ENCODE results near the gene ASPM. TPM values are rescaled to one million over a fixed set of nuclear protein-coding genes. Genes with fewer than 3 reads are reported as not detected.

The ASPM gene
- total RNA-seq, 2 donors from 2014 or later: 31.7 to 35.1 TPM

- DNase-seq: no peak
- no peak overlapping the region for H3K27ac Mint-ChIP-seq
- Histone ChIP-seq H3K9me3 (ENCODE audit: control insufficient read depth, low read length) (no peaks in the 10 kb centered on the region), H3K4me1 (ENCODE audit: control insufficient read depth, insufficient read depth, low read length) (no peaks in the 10 kb centered on the region), H3K4me3 (ENCODE audit: low read length) (no peak overlapping the region), H3K27ac (ENCODE audit: low read depth, low read length) (no peak overlapping the region), H3K36me3 (ENCODE audit: control insufficient read depth, insufficient read depth, low read length) (peaks cover 49% of the 10 kb centered on the region), H3K27me3 (ENCODE audit: control insufficient read depth, insufficient read depth, low read length, poor library complexity, severe bottlenecking) (no peaks in the 10 kb centered on the region), H3K9ac (ENCODE audit: extremely low read depth, low read length, poor library complexity, severe bottlenecking) (no peak overlapping the region)
- no peaks in the 10 kb centered on the region for H3K27me3 Mint-ChIP-seq (ENCODE audit: insufficient read depth)
- H3K36me3 Mint-ChIP-seq (ENCODE audit: low read depth): peaks cover 47% of the 10 kb centered on the region
- H3K9me3 Mint-ChIP-seq: no peaks in the 10 kb centered on the region
- no peaks in the 10 kb centered on the region for H3K4me1 Mint-ChIP-seq
- no peak overlapping the region for H3K4me3 Mint-ChIP-seq
- TF ChIP-seq CTCF (conservative IDR thresholded peaks at IDR 0.05): no peak
- 88% methylated on average over 2 of the region's 2 CpGs; no CpG with 5 or more reads in 1 of the 2 experiments for WGBS, 2 experiments (ENCODE audit: insufficient coverage in 1 of 2, insufficient read length in 1 of 2)
Measured at GRCh38 chr1:197116156-197116555, 30.3 kb downstream of the ASPM start.

DNA sequence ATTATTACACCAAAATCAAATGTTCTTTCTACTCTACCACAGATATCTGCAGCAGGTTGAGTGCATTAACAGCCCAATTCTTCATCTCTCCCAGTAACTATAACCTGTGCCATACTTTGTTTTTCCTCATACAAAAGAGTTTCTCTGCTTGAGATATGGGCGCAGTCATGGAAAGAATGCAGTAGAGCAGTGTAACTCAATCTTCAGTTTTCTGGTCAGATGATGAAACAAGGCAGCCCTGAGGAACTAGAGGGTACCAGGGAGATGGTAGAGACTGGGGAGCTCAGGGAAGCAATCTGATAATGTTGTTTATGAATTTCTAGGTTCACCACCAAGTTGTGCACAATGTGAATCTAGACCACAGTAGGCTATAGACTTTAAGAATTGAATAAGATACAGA lies 39.6 kb downstream of the ASPM start:
- Histone ChIP-seq H3K4me3 (ENCODE audit: low read length) (no peak overlapping the region), H3K27me3 (ENCODE audit: control insufficient read depth, insufficient read depth, low read length, poor library complexity, severe bottlenecking) (peaks cover 10% of the 10 kb centered on the region), H3K9ac (ENCODE audit: extremely low read depth, low read length, poor library complexity, severe bottlenecking) (no peak overlapping the region), H3K27ac (ENCODE audit: low read depth, low read length) (no peak overlapping the region), H3K4me1 (ENCODE audit: control insufficient read depth, insufficient read depth, low read length) (no peaks in the 10 kb centered on the region), H3K9me3 (ENCODE audit: control insufficient read depth, low read length) (peaks cover 33% of the 10 kb centered on the region), H3K36me3 (ENCODE audit: control insufficient read depth, insufficient read depth, low read length) (peaks cover 74% of the 10 kb centered on the region)
- Mint-ChIP-seq H3K9me3 (peaks cover 16% of the 10 kb centered on the region), H3K4me3 (no peak overlapping the region), H3K27ac (no peak overlapping the region), H3K4me1 (no peaks in the 10 kb centered on the region), H3K27me3 (ENCODE audit: insufficient read depth) (peaks cover 9% of the 10 kb centered on the region), H3K36me3 (ENCODE audit: low read depth) (peaks cover 70% of the 10 kb centered on the region)
- TF ChIP-seq CTCF (conservative IDR thresholded peaks at IDR 0.05): no peak
- no peak for DNase-seq
- WGBS, 2 experiments (ENCODE audit: insufficient coverage in 1 of 2, insufficient read length in 1 of 2): 100% methylated on average over 1 of the region's 1 CpG; no CpG with 5 or more reads in 1 of the 2 experiments

GRCh38 chr1:197103300-197103699 lies 43.2 kb downstream of the ASPM start:
- H3K4me1 Mint-ChIP-seq: peaks cover 4% of the 10 kb centered on the region
- no peak overlapping the region for H3K9ac ChIP-seq (ENCODE audit: extremely low read depth, low read length, poor library complexity, severe bottlenecking)
- H3K4me3 ChIP-seq (ENCODE audit: low read length): no peak overlapping the region
- no peaks in the 10 kb centered on the region for H3K4me1 ChIP-seq (ENCODE audit: control insufficient read depth, insufficient read depth, low read length)
- peaks cover 49% of the 10 kb centered on the region for H3K36me3 Mint-ChIP-seq (ENCODE audit: low read depth)
- H3K4me3 Mint-ChIP-seq: no peak overlapping the region
- H3K36me3 ChIP-seq (ENCODE audit: control insufficient read depth, insufficient read depth, low read length): peaks cover 62% of the 10 kb centered on the region
- no peak for TF ChIP-seq CTCF (conservative IDR thresholded peaks at IDR 0.05)
- H3K27me3 ChIP-seq (ENCODE audit: control insufficient read depth, insufficient read depth, low read length, poor library complexity, severe bottlenecking): peaks cover 42% of the 10 kb centered on the region
- no peak for DNase-seq
- H3K27ac Mint-ChIP-seq: no peak overlapping the region
- H3K9me3 ChIP-seq (ENCODE audit: control insufficient read depth, low read length): peaks cover 43% of the 10 kb centered on the region
- peaks cover 16% of the 10 kb centered on the region for H3K9me3 Mint-ChIP-seq
- WGBS, 2 experiments (ENCODE audit: insufficient coverage in 1 of 2, insufficient read length in 1 of 2): 94 to 97% methylated on average over 4 to 5 of the region's 5 CpGs
- peaks cover 33% of the 10 kb centered on the region for H3K27me3 Mint-ChIP-seq (ENCODE audit: insufficient read depth)
- no peak overlapping the region for H3K27ac ChIP-seq (ENCODE audit: low read depth, low read length)

All from endodermal cell (in vitro differentiated cells).